Fibroblast of lung (primary cell): ENCODE data around the gene STARD13. TPM values are rescaled to one million over a fixed set of nuclear protein-coding genes. Genes with fewer than 3 reads are reported as not detected.

Experiments used
- DNase-seq, 2 donors: peaks; one replicate each; pipeline versions ENCODE4 v3.0.0 to v3.0.0-alpha.2; 2010; ENCODE audit warnings: low read depth in 2 of 2
- H2AFZ ChIP-seq: 2 replicates; pipeline ENCODE4 v1.5.1; 2012; ENCODE audit warnings: low read length, control low read depth, inconsistent platforms
- H3K27ac ChIP-seq: 2 replicates; pipeline ENCODE4 v1.5.1; 2011; ENCODE audit warnings: low read length, control low read depth; ENCODE audit not compliant: insufficient read depth
- H3K27me3 ChIP-seq: 2 replicates; pipeline ENCODE4 v1.5.1; 2011; ENCODE audit warnings: mild to moderate bottlenecking, low read length; ENCODE audit not compliant: control insufficient read depth, insufficient read depth
- H3K36me3 ChIP-seq: 2 replicates; pipeline ENCODE4 v1.5.1; 2011; ENCODE audit warnings: low read length; ENCODE audit not compliant: control insufficient read depth, insufficient read depth
- H3K4me1 ChIP-seq: 2 replicates; pipeline ENCODE4 v1.5.1; 2011; ENCODE audit warnings: low read length; ENCODE audit not compliant: control insufficient read depth, insufficient read depth; ENCODE audit errors: extremely low read depth
- H3K4me2 ChIP-seq: 2 replicates; pipeline ENCODE4 v1.5.1; 2011; ENCODE audit warnings: low read length, control low read depth; ENCODE audit not compliant: insufficient read depth; ENCODE audit errors: extremely low read depth
- H3K4me3 ChIP-seq, 4 experiments: fragments of 200-600 bp in 1 of 4; sonication (generic) in 1 of 4; replicated peaks in 1 of 4; 2 replicates each; pipeline ENCODE4 v1.5.1; 2011 to 2016; ENCODE audit warnings: low read length in 4 of 4, low read depth in 3 of 4, mild to moderate bottlenecking in 3 of 4, control low read depth in 2 of 4, inconsistent platforms in 1 of 4, mixed read lengths in 1 of 4; ENCODE audit not compliant: insufficient read depth in 1 of 4; ENCODE audit errors: control extremely low read depth in 1 of 4
- H3K79me2 ChIP-seq: 2 replicates; pipeline ENCODE4 v1.5.1; 2012; ENCODE audit warnings: mild to moderate bottlenecking, low read length, inconsistent platforms; ENCODE audit not compliant: control insufficient read depth, insufficient read depth
- H3K9ac ChIP-seq: 2 replicates; pipeline ENCODE4 v1.5.1; 2011; ENCODE audit warnings: mild to moderate bottlenecking, low read length, control low read depth; ENCODE audit not compliant: insufficient read depth
- H3K9me3 ChIP-seq: 2 replicates; pipeline ENCODE4 v1.5.1; 2012; ENCODE audit warnings: low read depth, low read length; ENCODE audit not compliant: control insufficient read depth, insufficient read depth
- H4K20me1 ChIP-seq: 2 replicates; pipeline ENCODE4 v1.5.1; 2011; ENCODE audit warnings: low read length; ENCODE audit not compliant: control insufficient read depth, insufficient read depth; ENCODE audit errors: extremely low read depth
- CTCF ChIP-seq, 2 donors: IDR thresholded peaks in 1 of 2; conservative IDR thresholded peaks in 1 of 2; 1 replicate in 1 of 2; 2 replicates in 1 of 2; pipeline ENCODE4 v1.5.1; 2011 to 2012; ENCODE audit warnings: low read length in 2 of 2, control low read depth in 1 of 2, inconsistent platforms in 1 of 2, low read depth in 1 of 2, mild to moderate bottlenecking in 1 of 2
- EZH2 ChIP-seq: IDR thresholded peaks from 2 replicates; pipeline ENCODE4 v1.5.1; 2012; ENCODE audit warnings: low read length, control low read depth, mild to moderate bottlenecking; ENCODE audit errors: missing control alignments
- polyA plus RNA-seq, 2 donors: library from polyadenylated mRNA; depleted of rRNA in 1 of 2; stranded (reverse) in 1 of 2; unstranded in 1 of 2; fragments of >200 nt; gene quantifications; 2 replicates each; pipeline ENCODE4 v1.2.1, GENCODE V29; 2011 to 2012; ENCODE audit warnings: missing spikeins in 1 of 2
- total RNA-seq: library from RNA; depleted of rRNA; stranded (reverse); fragments of >200 nt; gene quantifications from 2 replicates; pipeline ENCODE4 v1.2.1, GENCODE V29; 2014

Gene STARD13
- total and polyA plus RNA-seq, 2 donors (not counting 1 experiment from before 2014, with no cell fraction given) = 25.2 to 44.6 TPM

GRCh38 chr13:33250609-33251008 lies 34.9 kb downstream of the STARD13 start:
- peak; percentile 25 to 60 for DNase-seq

GRCh38 chr13:33249894-33250293 lies 35.7 kb downstream of the STARD13 start:
- H3K9me3 ChIP-seq = no peaks in the 10 kb centered on the region
- H3K9ac ChIP-seq = no peak overlapping the region
- H3K27me3 ChIP-seq = no peaks in the 10 kb centered on the region
- H3K4me2 ChIP-seq = peak overlapping the region; percentile 2
- peaks cover 86% of the 10 kb centered on the region for H3K79me2 ChIP-seq
- H3K36me3 ChIP-seq = no peaks in the 10 kb centered on the region
- TF ChIP-seq EZH2 (no peak), CTCF (conservative IDR thresholded peaks at IDR 0.05 in 1 of 2, IDR thresholded peaks at IDR 0.05 in 1 of 2; ENCODE audit: low read depth in 1 of 2, low read length in 2 of 2) (no peak)
- DNase-seq = no peak
- H4K20me1 ChIP-seq = no peaks in the 10 kb centered on the region
- no peak overlapping the region for H3K27ac ChIP-seq
- no peak overlapping the region for H2AFZ ChIP-seq
- H3K4me3 ChIP-seq = no peak overlapping the region
- H3K4me1 ChIP-seq = peaks cover 20% of the 10 kb centered on the region

More at GRCh38 chr13:33250609-33251008, 34.9 kb downstream of the STARD13 start:
- Histone ChIP-seq H3K4me1 (peaks cover 20% of the 10 kb centered on the region), H3K27ac (peak overlapping the region; percentile 78), H3K79me2 (peaks cover 86% of the 10 kb centered on the region), H3K4me3 (peak overlapping the region in 1 of 4 experiments; percentile 8), H3K9ac (no peak overlapping the region), H3K27me3 (no peaks in the 10 kb centered on the region), H2AFZ (no peak overlapping the region), H3K36me3 (no peaks in the 10 kb centered on the region), H3K9me3 (no peaks in the 10 kb centered on the region), H4K20me1 (no peaks in the 10 kb centered on the region), H3K4me2 (peak overlapping the region; percentile 69)
- no peak for TF ChIP-seq CTCF (conservative IDR thresholded peaks at IDR 0.05 in 1 of 2, IDR thresholded peaks at IDR 0.05 in 1 of 2; ENCODE audit: low read depth in 1 of 2, low read length in 2 of 2)
- no peak for TF ChIP-seq EZH2

DNA sequence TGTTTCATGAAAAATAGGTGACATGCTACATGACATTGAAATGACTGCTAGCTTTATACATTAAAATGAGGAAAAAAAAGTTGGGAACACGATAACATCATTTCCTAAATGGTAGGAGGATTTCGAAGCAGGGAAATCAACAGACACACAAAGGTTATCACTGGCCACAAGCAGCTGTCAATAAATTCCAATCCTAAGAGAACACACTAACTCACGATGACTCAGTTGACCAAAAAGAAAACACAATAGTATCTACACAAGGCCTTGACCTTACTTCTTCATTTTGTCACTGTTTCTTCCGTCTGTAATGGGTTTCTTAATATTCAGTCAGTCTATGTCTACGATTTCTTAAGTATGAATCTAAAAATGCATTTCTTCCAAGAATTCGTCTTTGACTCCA lies 36.5 kb downstream of the STARD13 start:
- Histone ChIP-seq H3K36me3 (peaks cover 2% of the 10 kb centered on the region), H3K9ac (no peak overlapping the region), H3K4me1 (peaks cover 20% of the 10 kb centered on the region), H3K4me3 (no peak overlapping the region), H3K27ac (no peak overlapping the region), H3K79me2 (peaks cover 86% of the 10 kb centered on the region), H2AFZ (no peak overlapping the region), H4K20me1 (no peaks in the 10 kb centered on the region), H3K4me2 (no peak overlapping the region), H3K27me3 (no peaks in the 10 kb centered on the region), H3K9me3 (no peaks in the 10 kb centered on the region)
- TF ChIP-seq CTCF (conservative IDR thresholded peaks at IDR 0.05 in 1 of 2, IDR thresholded peaks at IDR 0.05 in 1 of 2; ENCODE audit: low read depth in 1 of 2, low read length in 2 of 2) (no peak), EZH2 (no peak)
- DNase-seq = peak in 1 of 2 donors; percentile 83
